Lung (tissue), 12 donors: Measurements from ENCODE around the gene CENPK. TPM values are rescaled to one million over a fixed set of nuclear protein-coding genes. Genes with fewer than 3 reads are reported as not detected.

ENCODE experiments used
- ATAC-seq: fragments of 200-7000 bp; cut with Tn5 transposase; one replicate; pipeline ENCODE4 v1.9.1; 2020; ENCODE audit warnings: moderate number of reproducible peaks; ENCODE audit not compliant: insufficient read depth, low FRiP score
- DNase-seq, 3 donors: peaks; one replicate each; pipeline ENCODE4 v3.0.0-alpha.2; 2013 to 2017
- H3K27ac ChIP-seq, 2 donors: one replicate each; pipeline ENCODE4 v1.5.1; 2013; ENCODE audit warnings: mild to moderate bottlenecking in 2 of 2, moderate library complexity in 2 of 2, control low read depth in 1 of 2, inconsistent platforms in 1 of 2, low read depth in 1 of 2, low read length in 1 of 2
- H3K27me3 ChIP-seq, 3 donors: one replicate each; pipeline ENCODE4 v1.5.1; 2013; ENCODE audit warnings: low read length in 2 of 3; ENCODE audit not compliant: control insufficient read depth in 3 of 3, insufficient read depth in 3 of 3
- H3K36me3 ChIP-seq, 4 donors: one replicate each; pipeline ENCODE4 v1.5.1; 2013; ENCODE audit warnings: low read length in 4 of 4, mild to moderate bottlenecking in 1 of 4, moderate library complexity in 1 of 4; ENCODE audit not compliant: control insufficient read depth in 4 of 4, insufficient read depth in 4 of 4
- H3K4me1 ChIP-seq, 5 donors: one replicate each; pipeline ENCODE4 v1.5.1; 2013; ENCODE audit warnings: low read length in 5 of 5, mild to moderate bottlenecking in 2 of 5, moderate library complexity in 1 of 5; ENCODE audit not compliant: control insufficient read depth in 5 of 5, insufficient read depth in 5 of 5
- H3K4me3 ChIP-seq: one replicate; pipeline ENCODE4 v1.5.1; 2013; ENCODE audit warnings: mild to moderate bottlenecking, control low read depth, moderate library complexity
- H3K9ac ChIP-seq, 2 donors: one replicate each; pipeline ENCODE4 v1.5.1; 2013; ENCODE audit warnings: low read length in 2 of 2, control low read depth in 1 of 2; ENCODE audit not compliant: insufficient read depth in 1 of 2
- H3K9me3 ChIP-seq, 4 donors: one replicate each; pipeline ENCODE4 v1.5.1; 2013; ENCODE audit warnings: low read length in 3 of 4, mild to moderate bottlenecking in 1 of 4, moderate library complexity in 1 of 4; ENCODE audit not compliant: control insufficient read depth in 4 of 4, insufficient read depth in 3 of 4
- CTCF ChIP-seq: IDR thresholded peaks from 2 replicates; pipeline ENCODE4 v1.5.1; 2012; ENCODE audit warnings: mild to moderate bottlenecking; ENCODE audit errors: control extremely low read depth, extremely low read depth
- WGBS, 2 donors: extraction: QIAGEN DNeasy Blood & Tissue Kit; methylation state at CpG; one replicate each; pipeline ENCODE4 v1.1.7; 2013; 5-methylcytosine and 5-hydroxymethylcytosine counted together
- polyA plus RNA-seq, 2 donors: library from polyadenylated mRNA; stranded (reverse); fragments of 200-250 nt; gene quantifications; one replicate each; pipeline ENCODE4 v1.2.1, GENCODE V29; 2013
- total RNA-seq, 2 donors: library from RNA; depleted of rRNA in 1 of 2; stranded (reverse); fragments of >200 nt in 1 of 2; gene quantifications; one replicate each; pipeline ENCODE4 v1.2.1, GENCODE V29; 2014 to 2021
- donor health status: control.
- donor health status: control.
- donor health status: Bipolar disorder and iron deficiency.
- donor health status: healthy.
- donor health status: DM: yes; HTN: yes; CAD: no.

The CENPK gene
- total and polyA plus RNA-seq, 4 donors = 1.6 to 17.1 (median 4.8) TPM

GRCh38 chr5:65539827-65540226, 23.1 kb downstream of the CENPK start:
- no peaks in the 10 kb centered on the region for H3K9me3 ChIP-seq
- H3K27me3 ChIP-seq = no peaks in the 10 kb centered on the region
- H3K27ac ChIP-seq = no peak overlapping the region
- ATAC-seq = no peak
- TF ChIP-seq CTCF = no peak
- no peaks in the 10 kb centered on the region for H3K4me1 ChIP-seq
- no peak for DNase-seq
- H3K4me3 ChIP-seq = no peak overlapping the region
- no peak overlapping the region for H3K9ac ChIP-seq
- H3K36me3 ChIP-seq = peaks cover 0 to 10% (median 3%) of the 10 kb centered on the region in 4 donors

GRCh38 chr5:65535529-65535987, 27.4 kb downstream of the CENPK start:
- Histone ChIP-seq H3K36me3 (peaks cover 0 to 4% (median under 1%) of the 10 kb centered on the region in 4 donors), H3K4me3 (no peak overlapping the region), H3K9me3 (no peaks in the 10 kb centered on the region), H3K9ac (no peak overlapping the region), H3K27ac (no peak overlapping the region), H3K27me3 (no peaks in the 10 kb centered on the region), H3K4me1 (no peaks in the 10 kb centered on the region)
- ATAC-seq (no peak), DNase-seq (peak in 1 of 3 donors; percentile 2)
- no peak for TF ChIP-seq CTCF
- 95 to 98% methylated on average over 6 of the region's 6 CpGs for WGBS, 2 donors

- Histone ChIP-seq H3K27ac (no peak overlapping the region), H3K27me3 (no peaks in the 10 kb centered on the region), H3K9ac (no peak overlapping the region), H3K36me3 (peaks cover 0 to 4% (median 0%) of the 10 kb centered on the region in 4 donors), H3K4me1 (no peaks in the 10 kb centered on the region), H3K4me3 (no peak overlapping the region), H3K9me3 (no peaks in the 10 kb centered on the region)
- ATAC-seq (no peak), DNase-seq (no peak)
- WGBS, 2 donors = 96 to 100% methylated on average over 1 of the region's 1 CpG
- TF ChIP-seq CTCF = no peak
Observed at GRCh38 chr5:65530904-65531303, 32.1 kb downstream of the CENPK start.

GRCh38 chr5:65525726-65526125, 37.2 kb downstream of the CENPK start:
- Histone ChIP-seq H3K9ac (no peak overlapping the region), H3K27ac (no peak overlapping the region), H3K4me1 (no peaks in the 10 kb centered on the region), H3K9me3 (no peaks in the 10 kb centered on the region), H3K36me3 (peaks cover 0 to 2% (median 0%) of the 10 kb centered on the region in 4 donors), H3K4me3 (no peak overlapping the region), H3K27me3 (no peaks in the 10 kb centered on the region)
- DNase-seq (no peak), ATAC-seq (no peak)
- WGBS, 2 donors = 80 to 92% methylated on average over 3 of the region's 3 CpGs
- no peak for TF ChIP-seq CTCF
